H9 (cell line): ENCODE measurements around the gene ADCK2. TPM values are rescaled to one million over a fixed set of nuclear protein-coding genes. Genes with fewer than 3 reads are reported as not detected.
A peak's percentile ranks its signal among the peaks of the same experiment; 100 is the strongest.

Source experiments
- DNase-seq: peaks from one replicate; pipeline ENCODE4 v3.0.0-alpha.2; 2017
- H2AFZ ChIP-seq: one replicate; pipeline ENCODE4 v1.6.1; 2013; ENCODE audit warnings: mild to moderate bottlenecking, low read length, control low read depth, moderate library complexity
- H2AK5ac ChIP-seq: 2 replicates; pipeline ENCODE4 v1.6.1; 2013; ENCODE audit warnings: low read length, control low read depth, mixed read lengths; ENCODE audit not compliant: insufficient read length
- H2BK120ac ChIP-seq: one replicate; pipeline ENCODE4 v1.6.1; 2013; ENCODE audit warnings: low read depth, mild to moderate bottlenecking, low read length, control low read depth, inconsistent platforms; ENCODE audit not compliant: poor library complexity, severe bottlenecking
- H2BK12ac ChIP-seq: 2 replicates; pipeline ENCODE4 v1.6.1; 2013; ENCODE audit warnings: low read length, control low read depth, mixed read lengths, low read depth; ENCODE audit not compliant: insufficient read length
- H2BK15ac ChIP-seq: 2 replicates; pipeline ENCODE4 v1.6.1; 2013; ENCODE audit warnings: low read depth, low read length, control low read depth
- H2BK20ac ChIP-seq: one replicate; pipeline ENCODE4 v1.6.1; 2013; ENCODE audit warnings: low read depth, mild to moderate bottlenecking, low read length, control low read depth, inconsistent platforms; ENCODE audit not compliant: poor library complexity, severe bottlenecking
- H2BK5ac ChIP-seq: 2 replicates; pipeline ENCODE4 v1.6.1; 2013; ENCODE audit warnings: low read length, control low read depth, mixed read lengths; ENCODE audit not compliant: insufficient read length
- H3K14ac ChIP-seq: 2 replicates; pipeline ENCODE4 v1.6.1; 2013; ENCODE audit warnings: low read length, control low read depth; ENCODE audit not compliant: insufficient read depth
- H3K18ac ChIP-seq: 2 replicates; pipeline ENCODE4 v1.6.1; 2013; ENCODE audit warnings: low read depth, mild to moderate bottlenecking, mixed read lengths, low read length, control low read depth; ENCODE audit not compliant: insufficient read length
- H3K23ac ChIP-seq: 2 replicates; pipeline ENCODE4 v1.6.1; 2013; ENCODE audit warnings: low read length, control low read depth, mixed read lengths, low read depth; ENCODE audit not compliant: insufficient read length
- H3K23me2 ChIP-seq: 2 replicates; pipeline ENCODE4 v1.6.1; 2013; ENCODE audit warnings: low read depth, mild to moderate bottlenecking, mixed read lengths, low read length, control low read depth; ENCODE audit not compliant: insufficient read length, poor library complexity, severe bottlenecking
- H3K27ac ChIP-seq: 2 replicates; pipeline ENCODE4 v1.5.1; 2013; ENCODE audit warnings: low read length, control low read depth, mixed read lengths, low read depth; ENCODE audit not compliant: insufficient read length
- H3K27me3 ChIP-seq: 2 replicates; pipeline ENCODE4 v1.6.1; 2013; ENCODE audit warnings: low read length, control low read depth, inconsistent platforms; ENCODE audit not compliant: insufficient read depth
- H3K4ac ChIP-seq: 2 replicates; pipeline ENCODE4 v1.6.1; 2013; ENCODE audit warnings: low read depth, mild to moderate bottlenecking, control low read depth, inconsistent platforms, low read length, moderate library complexity
- H3K4me1 ChIP-seq: 2 replicates; pipeline ENCODE4 v1.6.1; 2013; ENCODE audit warnings: low read length, control low read depth, inconsistent platforms; ENCODE audit not compliant: insufficient read depth
- H3K4me2 ChIP-seq: 2 replicates; pipeline ENCODE4 v1.6.1; 2013; ENCODE audit warnings: low read length, control low read depth, mixed read lengths; ENCODE audit not compliant: insufficient read length, insufficient read depth
- H3K56ac ChIP-seq: 2 replicates; pipeline ENCODE4 v1.6.1; 2013; ENCODE audit warnings: low read depth, mild to moderate bottlenecking, mixed read lengths, low read length, control low read depth; ENCODE audit not compliant: insufficient read length
- H3K79me1 ChIP-seq: 2 replicates; pipeline ENCODE4 v1.6.1; 2013; ENCODE audit warnings: low read depth, mild to moderate bottlenecking, moderate library complexity, low read length, control low read depth, inconsistent platforms; ENCODE audit not compliant: insufficient read depth, poor library complexity, severe bottlenecking
- H3K79me2 ChIP-seq: 2 replicates; pipeline ENCODE4 v1.6.1; 2013; ENCODE audit warnings: low read length, control low read depth, inconsistent platforms; ENCODE audit not compliant: insufficient read depth
- H3K9ac ChIP-seq: 2 replicates; pipeline ENCODE4 v1.6.1; 2013; ENCODE audit warnings: low read length, control low read depth, mixed read lengths; ENCODE audit not compliant: insufficient read length; ENCODE audit errors: extremely low read depth
- H3K9me3 ChIP-seq: one replicate; pipeline ENCODE4 v1.6.1; 2013; ENCODE audit warnings: low read depth, low read length, inconsistent platforms; ENCODE audit not compliant: control insufficient read depth
- H3T11ph ChIP-seq: one replicate; pipeline ENCODE4 v1.6.1; 2013; ENCODE audit warnings: mild to moderate bottlenecking, low read length, control low read depth, inconsistent platforms
- H4K20me1 ChIP-seq: one replicate; pipeline ENCODE4 v1.6.1; 2013; ENCODE audit not compliant: control insufficient read depth, insufficient read length, insufficient read depth
- H4K5ac ChIP-seq: 2 replicates; pipeline ENCODE4 v1.6.1; 2013; ENCODE audit warnings: low read depth, mild to moderate bottlenecking, mixed read lengths, low read length, control low read depth; ENCODE audit not compliant: insufficient read length
- H4K8ac ChIP-seq: replicated peaks from 2 replicates; pipeline ENCODE4 v1.6.1; 2013; ENCODE audit warnings: low read length, control low read depth, mixed read lengths, low read depth; ENCODE audit not compliant: insufficient read length
- H4K91ac ChIP-seq: 2 replicates; pipeline ENCODE4 v1.6.1; 2013; ENCODE audit warnings: low read depth, mild to moderate bottlenecking, moderate library complexity, mixed read lengths, low read length, control low read depth; ENCODE audit not compliant: insufficient read length
- H3K27ac Mint-ChIP-seq, 3 experiments: 2 replicates in 2 of 3; 3 replicates in 1 of 3; pipeline ENCODE4 v1.8.0; 2020 to 2021; ENCODE audit warnings: mixed read lengths in 3 of 3, mild to moderate bottlenecking in 1 of 3, moderate library complexity in 1 of 3
- H3K27me3 Mint-ChIP-seq: 2 replicates; pipeline ENCODE4 v1.8.0; 2021; ENCODE audit warnings: low read depth, mild to moderate bottlenecking, moderate library complexity, mixed read lengths
- H3K36me3 Mint-ChIP-seq, 3 experiments: 2 replicates in 2 of 3; 3 replicates in 1 of 3; pipeline ENCODE4 v1.8.0; 2020 to 2021; ENCODE audit warnings: low read depth in 3 of 3, mixed read lengths in 3 of 3; ENCODE audit not compliant: insufficient read depth in 1 of 3
- H3K4me1 Mint-ChIP-seq, 2 experiments: 2 replicates each; pipeline ENCODE4 v1.8.0; 2020; ENCODE audit warnings: mixed read lengths in 2 of 2
- H3K4me3 Mint-ChIP-seq, 2 experiments: 2 replicates in 1 of 2; 3 replicates in 1 of 2; pipeline ENCODE4 v1.8.0; 2020 to 2021; ENCODE audit warnings: mild to moderate bottlenecking in 2 of 2, mixed read lengths in 2 of 2, moderate library complexity in 1 of 2
- H3K9me3 Mint-ChIP-seq, 2 experiments: 2 replicates in 1 of 2; 3 replicates in 1 of 2; pipeline ENCODE4 v1.8.0; 2020; ENCODE audit warnings: mild to moderate bottlenecking in 2 of 2, mixed read lengths in 2 of 2, moderate library complexity in 1 of 2
- CTCF ChIP-seq: fragments of 200-600 bp; sonication (generic); conservative IDR thresholded peaks from 3 replicates; pipeline ENCODE4 v1.8.0; 2021; ENCODE audit warnings: antibody characterized with exemption, mild to moderate bottlenecking
- WGBS: extraction: QIAGEN DNeasy Blood & Tissue Kit; methylation state at CpG from one replicate; pipeline ENCODE4 v1.1.7; 2013; ENCODE audit warnings: missing lambda C conversion rate, low lambda C conversion rate, mixed read lengths; ENCODE audit not compliant: insufficient read length; ENCODE audit errors: extremely low coverage; 5-methylcytosine and 5-hydroxymethylcytosine counted together
- total RNA-seq: library from RNA; stranded (reverse); gene quantifications from 2 replicates; pipeline ENCODE4 v1.2.1, GENCODE V29; 2021

Gene ADCK2
- total RNA-seq, 1 experiment from 2014 or later, result 12.4 TPM

GRCh38 chr7:140697447-140698143 lies 24.9 kb downstream of the ADCK2 start:
- 0 out of 2 replicates have a peak overlapping the region, but pooled peaks have one; percentile 6 for H3K14ac ChIP-seq
- peak overlapping the region; percentile 97 to 98 for H3K4me3 Mint-ChIP-seq
- H3K27ac Mint-ChIP-seq, result peak overlapping the region in 2 of 3 experiments; percentile 99; a peak in 3 of 7 replicates
- H3K4me1 ChIP-seq, result no peaks in the 10 kb centered on the region
- H3K27ac ChIP-seq, result no peak overlapping the region
- H2AFZ ChIP-seq, result no peak overlapping the region
- H3K4me1 Mint-ChIP-seq, result peaks cover 15 to 17% of the 10 kb centered on the region in 2 experiments
- H3K79me1 ChIP-seq, result peaks cover 4% of the 10 kb centered on the region
- no peak overlapping the region for H2BK20ac ChIP-seq
- H3K4me2 ChIP-seq, result peak overlapping the region; percentile 63
- no peak overlapping the region for H2BK120ac ChIP-seq
- no peak overlapping the region for H3K56ac ChIP-seq
- H3K9me3 Mint-ChIP-seq, result no peaks in the 10 kb centered on the region
- H2BK5ac ChIP-seq, result no peak overlapping the region
- no peak for TF ChIP-seq CTCF
- H3K4ac ChIP-seq, result no peak overlapping the region
- no peak overlapping the region for H3K23ac ChIP-seq
- H4K8ac ChIP-seq, result no peak overlapping the region
- WGBS, result no CpG with 5 or more reads among the region's 24 CpGs
- peaks cover 2 to 3% (median 3%) of the 10 kb centered on the region in 3 experiments for H3K36me3 Mint-ChIP-seq
- H3K9me3 ChIP-seq, result no peaks in the 10 kb centered on the region
- peaks cover 7% of the 10 kb centered on the region; the same call in 1 of the 2 replicates for H3K79me2 ChIP-seq
- peaks cover 5% of the 10 kb centered on the region for H3K23me2 ChIP-seq
- no peak overlapping the region for H2AK5ac ChIP-seq
- H3K18ac ChIP-seq, result peak overlapping the region; percentile 30
- H3K9ac ChIP-seq, result peak overlapping the region; percentile 58
- no peak overlapping the region for H2BK12ac ChIP-seq
- no peak overlapping the region for H2BK15ac ChIP-seq
- no peaks in the 10 kb centered on the region for H4K20me1 ChIP-seq
- H3T11ph ChIP-seq, result no peak overlapping the region
- H4K5ac ChIP-seq, result no peak overlapping the region
- H4K91ac ChIP-seq, result no peak overlapping the region
- H3K27me3 Mint-ChIP-seq, result no peaks in the 10 kb centered on the region; the same call in 1 of the 2 replicates
- H3K27me3 ChIP-seq, result no peaks in the 10 kb centered on the region
- DNase-seq, result no peak
